WTC11 (cell line): ENCODE data around the gene CXorf58. TPM values are rescaled to one million over a fixed set of nuclear protein-coding genes. Genes with fewer than 3 reads are reported as not detected.
A peak's percentile ranks its signal among the peaks of the same experiment; 100 is the strongest.

Source experiments
- ATAC-seq: fragments of 200-7000 bp; cut with Tn5 transposase; 2 replicates; pipeline ENCODE4 v1.10.0; 2021; ENCODE audit warnings: mild to moderate bottlenecking, moderate library complexity
- CTCF ChIA-PET: fragments of 300-600 bp; sonication (Branson Sonifier 250); formaldehyde crosslinking; loops from one replicate; lab custom pipeline; 2021; ENCODE audit warnings: antibody characterized with exemption; lab: Charles Lee
- POLR2A ChIA-PET: fragments of 350-600 bp; sonication (Branson Sonifier 250); formaldehyde crosslinking; loops from one replicate; lab custom pipeline; 2021; ENCODE audit warnings: antibody characterized with exemption; lab: Charles Lee
- DNase-seq: peaks from one replicate; pipeline ENCODE4 v3.0.0; 2021; ENCODE audit warnings: low spot score
- H3K27ac Mint-ChIP-seq: 2 replicates; pipeline ENCODE4 v1.8.0; 2021; ENCODE audit warnings: mixed read lengths
- H3K27me3 Mint-ChIP-seq: 2 replicates; pipeline ENCODE4 v1.8.0; 2021; ENCODE audit warnings: low read depth, mild to moderate bottlenecking, moderate library complexity, mixed read lengths
- H3K36me3 Mint-ChIP-seq: 2 replicates; pipeline ENCODE4 v1.8.0; 2021; ENCODE audit warnings: mixed read lengths
- H3K4me1 Mint-ChIP-seq: 2 replicates; pipeline ENCODE4 v1.8.0; 2022; ENCODE audit warnings: mixed read lengths
- H3K4me3 Mint-ChIP-seq: 2 replicates; pipeline ENCODE4 v1.8.0; 2021; ENCODE audit warnings: mild to moderate bottlenecking, moderate library complexity, mixed read lengths
- H3K9me3 Mint-ChIP-seq: 2 replicates; pipeline ENCODE4 v1.8.0; 2021; ENCODE audit warnings: mixed read lengths
- GABPB1 ChIP-seq: sonication (generic); formaldehyde crosslinking; IDR thresholded peaks from 2 replicates; pipeline ENCODE4 v1.8.1; 2023; ENCODE audit warnings: mild to moderate bottlenecking, missing genetic modification reagents
- GRHL2 ChIP-seq: fragments of 250-450 bp; sonication (Bioruptor Pico); IDR thresholded peaks from 2 replicates; pipeline ENCODE4 v1.8.0; 2022; ENCODE audit warnings: mild to moderate bottlenecking, moderate library complexity; ENCODE audit not compliant: insufficient replicate concordance, severe bottlenecking
- NFATC4 ChIP-seq: fragments of 250-450 bp; sonication (Bioruptor Pico); IDR thresholded peaks from 2 replicates; pipeline ENCODE4 v1.9.0; 2021; ENCODE audit warnings: mild to moderate bottlenecking
- NR2C2 ChIP-seq: sonication (generic); formaldehyde crosslinking; IDR thresholded peaks from 2 replicates; pipeline ENCODE4 v1.8.0; 2022; ENCODE audit warnings: mild to moderate bottlenecking, missing genetic modification reagents
- RELA ChIP-seq: sonication (generic); formaldehyde crosslinking; IDR thresholded peaks from 2 replicates; pipeline ENCODE4 v1.8.1; 2022; ENCODE audit warnings: missing genetic modification reagents, mild to moderate bottlenecking, borderline replicate concordance
- TP53 ChIP-seq: sonication (generic); formaldehyde crosslinking; IDR thresholded peaks from 2 replicates; pipeline ENCODE4 v1.8.1; 2023; ENCODE audit warnings: mild to moderate bottlenecking, missing genetic modification reagents
- ZBTB21 ChIP-seq: sonication (generic); formaldehyde crosslinking; IDR thresholded peaks from 2 replicates; pipeline ENCODE4 v1.8.1; 2023; ENCODE audit warnings: mild to moderate bottlenecking, missing genetic modification reagents, borderline replicate concordance
- ZNF671 ChIP-seq: fragments of 250-450 bp; sonication (Bioruptor Pico); IDR thresholded peaks from 2 replicates; pipeline ENCODE4 v1.8.0; 2021; ENCODE audit warnings: mild to moderate bottlenecking
- total RNA-seq: library from RNA; stranded (reverse); gene quantifications from 3 replicates; pipeline ENCODE4 v1.2.3, GENCODE V29; 2021
- TF ChIP-seq, protein P1 (sequence below): sonication (generic); formaldehyde crosslinking; IDR thresholded peaks from 2 replicates; pipeline ENCODE4 v1.8.0; 2023; ENCODE audit warnings: mild to moderate bottlenecking, missing genetic modification reagents
- TF ChIP-seq, protein P2 (sequence below): sonication (generic); formaldehyde crosslinking; IDR thresholded peaks from 2 replicates; pipeline ENCODE4 v1.8.0; 2022; ENCODE audit warnings: mild to moderate bottlenecking, missing genetic modification reagents
- TF ChIP-seq, protein P3 (sequence below): sonication (generic); formaldehyde crosslinking; IDR thresholded peaks from 2 replicates; pipeline ENCODE4 v1.8.0; 2022; ENCODE audit warnings: missing genetic modification reagents
- TF ChIP-seq, protein P4 (sequence below): sonication (generic); formaldehyde crosslinking; IDR thresholded peaks from 2 replicates; pipeline ENCODE4 v1.8.0; 2023; ENCODE audit warnings: missing genetic modification reagents, mild to moderate bottlenecking, borderline replicate concordance
- TF ChIP-seq, protein P5 (sequence below): fragments of 250-450 bp; sonication (Bioruptor Pico); IDR thresholded peaks from 2 replicates; pipeline ENCODE4 v1.9.0; 2021; ENCODE audit warnings: moderate library complexity, mild to moderate bottlenecking, inconsistent platforms, borderline replicate concordance
- TF ChIP-seq, protein P6 (sequence below): sonication (generic); formaldehyde crosslinking; IDR thresholded peaks from 2 replicates; pipeline ENCODE4 v1.8.1; 2023; ENCODE audit warnings: mild to moderate bottlenecking, missing genetic modification reagents, moderate library complexity

CXorf58 gene
- total RNA-seq, 1 experiment from 2014 or later, result not detected

DNA sequence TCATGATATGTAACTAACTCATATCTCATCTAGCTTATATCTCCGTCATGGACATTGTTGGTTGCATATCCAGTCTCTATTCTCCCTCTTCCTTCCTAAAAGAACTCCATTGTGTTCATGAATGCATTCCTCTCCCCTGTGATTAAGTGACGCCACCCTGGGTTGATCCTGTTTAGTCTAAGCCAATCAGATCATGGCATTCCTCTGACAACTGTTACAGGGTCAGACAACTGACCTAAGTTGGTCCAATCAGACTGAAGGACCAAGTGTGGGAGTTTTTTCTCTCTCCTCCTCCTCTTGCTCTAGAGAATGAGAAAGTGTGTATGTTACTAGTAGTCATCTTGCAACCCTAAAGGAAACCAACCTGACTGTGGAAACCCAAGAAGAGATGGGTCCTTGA, 3.7 kb upstream of the CXorf58 start (continued):
- TF ChIP-seq, protein P1, sequence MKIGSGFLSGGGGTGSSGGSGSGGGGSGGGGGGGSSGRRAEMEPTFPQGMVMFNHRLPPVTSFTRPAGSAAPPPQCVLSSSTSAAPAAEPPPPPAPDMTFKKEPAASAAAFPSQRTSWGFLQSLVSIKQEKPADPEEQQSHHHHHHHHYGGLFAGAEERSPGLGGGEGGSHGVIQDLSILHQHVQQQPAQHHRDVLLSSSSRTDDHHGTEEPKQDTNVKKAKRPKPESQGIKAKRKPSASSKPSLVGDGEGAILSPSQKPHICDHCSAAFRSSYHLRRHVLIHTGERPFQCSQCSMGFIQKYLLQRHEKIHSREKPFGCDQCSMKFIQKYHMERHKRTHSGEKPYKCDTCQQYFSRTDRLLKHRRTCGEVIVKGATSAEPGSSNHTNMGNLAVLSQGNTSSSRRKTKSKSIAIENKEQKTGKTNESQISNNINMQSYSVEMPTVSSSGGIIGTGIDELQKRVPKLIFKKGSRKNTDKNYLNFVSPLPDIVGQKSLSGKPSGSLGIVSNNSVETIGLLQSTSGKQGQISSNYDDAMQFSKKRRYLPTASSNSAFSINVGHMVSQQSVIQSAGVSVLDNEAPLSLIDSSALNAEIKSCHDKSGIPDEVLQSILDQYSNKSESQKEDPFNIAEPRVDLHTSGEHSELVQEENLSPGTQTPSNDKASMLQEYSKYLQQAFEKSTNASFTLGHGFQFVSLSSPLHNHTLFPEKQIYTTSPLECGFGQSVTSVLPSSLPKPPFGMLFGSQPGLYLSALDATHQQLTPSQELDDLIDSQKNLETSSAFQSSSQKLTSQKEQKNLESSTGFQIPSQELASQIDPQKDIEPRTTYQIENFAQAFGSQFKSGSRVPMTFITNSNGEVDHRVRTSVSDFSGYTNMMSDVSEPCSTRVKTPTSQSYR (CRISPR knock-in tag), result no peak
- TF ChIP-seq, protein P2, sequence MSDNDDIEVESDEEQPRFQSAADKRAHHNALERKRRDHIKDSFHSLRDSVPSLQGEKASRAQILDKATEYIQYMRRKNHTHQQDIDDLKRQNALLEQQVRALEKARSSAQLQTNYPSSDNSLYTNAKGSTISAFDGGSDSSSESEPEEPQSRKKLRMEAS (CRISPR knock-in tag), result no peak
- TF ChIP-seq GABPB1 (CRISPR knock-in tag), result no peak
- no peak for TF ChIP-seq NR2C2 (CRISPR knock-in tag)
- TF ChIP-seq, protein P3, sequence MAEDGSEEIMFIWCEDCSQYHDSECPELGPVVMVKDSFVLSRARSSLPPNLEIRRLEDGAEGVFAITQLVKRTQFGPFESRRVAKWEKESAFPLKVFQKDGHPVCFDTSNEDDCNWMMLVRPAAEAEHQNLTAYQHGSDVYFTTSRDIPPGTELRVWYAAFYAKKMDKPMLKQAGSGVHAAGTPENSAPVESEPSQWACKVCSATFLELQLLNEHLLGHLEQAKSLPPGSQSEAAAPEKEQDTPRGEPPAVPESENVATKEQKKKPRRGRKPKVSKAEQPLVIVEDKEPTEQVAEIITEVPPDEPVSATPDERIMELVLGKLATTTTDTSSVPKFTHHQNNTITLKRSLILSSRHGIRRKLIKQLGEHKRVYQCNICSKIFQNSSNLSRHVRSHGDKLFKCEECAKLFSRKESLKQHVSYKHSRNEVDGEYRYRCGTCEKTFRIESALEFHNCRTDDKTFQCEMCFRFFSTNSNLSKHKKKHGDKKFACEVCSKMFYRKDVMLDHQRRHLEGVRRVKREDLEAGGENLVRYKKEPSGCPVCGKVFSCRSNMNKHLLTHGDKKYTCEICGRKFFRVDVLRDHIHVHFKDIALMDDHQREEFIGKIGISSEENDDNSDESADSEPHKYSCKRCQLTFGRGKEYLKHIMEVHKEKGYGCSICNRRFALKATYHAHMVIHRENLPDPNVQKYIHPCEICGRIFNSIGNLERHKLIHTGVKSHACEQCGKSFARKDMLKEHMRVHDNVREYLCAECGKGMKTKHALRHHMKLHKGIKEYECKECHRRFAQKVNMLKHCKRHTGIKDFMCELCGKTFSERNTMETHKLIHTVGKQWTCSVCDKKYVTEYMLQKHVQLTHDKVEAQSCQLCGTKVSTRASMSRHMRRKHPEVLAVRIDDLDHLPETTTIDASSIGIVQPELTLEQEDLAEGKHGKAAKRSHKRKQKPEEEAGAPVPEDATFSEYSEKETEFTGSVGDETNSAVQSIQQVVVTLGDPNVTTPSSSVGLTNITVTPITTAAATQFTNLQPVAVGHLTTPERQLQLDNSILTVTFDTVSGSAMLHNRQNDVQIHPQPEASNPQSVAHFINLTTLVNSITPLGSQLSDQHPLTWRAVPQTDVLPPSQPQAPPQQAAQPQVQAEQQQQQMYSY (CRISPR knock-in tag), result no peak
- TF ChIP-seq GRHL2 (CRISPR knock-in tag), result no peak
- no peak for TF ChIP-seq ZNF671 (CRISPR knock-in tag)
- TF ChIP-seq, protein P4, sequence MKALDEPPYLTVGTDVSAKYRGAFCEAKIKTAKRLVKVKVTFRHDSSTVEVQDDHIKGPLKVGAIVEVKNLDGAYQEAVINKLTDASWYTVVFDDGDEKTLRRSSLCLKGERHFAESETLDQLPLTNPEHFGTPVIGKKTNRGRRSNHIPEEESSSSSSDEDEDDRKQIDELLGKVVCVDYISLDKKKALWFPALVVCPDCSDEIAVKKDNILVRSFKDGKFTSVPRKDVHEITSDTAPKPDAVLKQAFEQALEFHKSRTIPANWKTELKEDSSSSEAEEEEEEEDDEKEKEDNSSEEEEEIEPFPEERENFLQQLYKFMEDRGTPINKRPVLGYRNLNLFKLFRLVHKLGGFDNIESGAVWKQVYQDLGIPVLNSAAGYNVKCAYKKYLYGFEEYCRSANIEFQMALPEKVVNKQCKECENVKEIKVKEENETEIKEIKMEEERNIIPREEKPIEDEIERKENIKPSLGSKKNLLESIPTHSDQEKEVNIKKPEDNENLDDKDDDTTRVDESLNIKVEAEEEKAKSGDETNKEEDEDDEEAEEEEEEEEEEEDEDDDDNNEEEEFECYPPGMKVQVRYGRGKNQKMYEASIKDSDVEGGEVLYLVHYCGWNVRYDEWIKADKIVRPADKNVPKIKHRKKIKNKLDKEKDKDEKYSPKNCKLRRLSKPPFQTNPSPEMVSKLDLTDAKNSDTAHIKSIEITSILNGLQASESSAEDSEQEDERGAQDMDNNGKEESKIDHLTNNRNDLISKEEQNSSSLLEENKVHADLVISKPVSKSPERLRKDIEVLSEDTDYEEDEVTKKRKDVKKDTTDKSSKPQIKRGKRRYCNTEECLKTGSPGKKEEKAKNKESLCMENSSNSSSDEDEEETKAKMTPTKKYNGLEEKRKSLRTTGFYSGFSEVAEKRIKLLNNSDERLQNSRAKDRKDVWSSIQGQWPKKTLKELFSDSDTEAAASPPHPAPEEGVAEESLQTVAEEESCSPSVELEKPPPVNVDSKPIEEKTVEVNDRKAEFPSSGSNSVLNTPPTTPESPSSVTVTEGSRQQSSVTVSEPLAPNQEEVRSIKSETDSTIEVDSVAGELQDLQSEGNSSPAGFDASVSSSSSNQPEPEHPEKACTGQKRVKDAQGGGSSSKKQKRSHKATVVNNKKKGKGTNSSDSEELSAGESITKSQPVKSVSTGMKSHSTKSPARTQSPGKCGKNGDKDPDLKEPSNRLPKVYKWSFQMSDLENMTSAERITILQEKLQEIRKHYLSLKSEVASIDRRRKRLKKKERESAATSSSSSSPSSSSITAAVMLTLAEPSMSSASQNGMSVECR, result no peak
- TF ChIP-seq, protein P5, sequence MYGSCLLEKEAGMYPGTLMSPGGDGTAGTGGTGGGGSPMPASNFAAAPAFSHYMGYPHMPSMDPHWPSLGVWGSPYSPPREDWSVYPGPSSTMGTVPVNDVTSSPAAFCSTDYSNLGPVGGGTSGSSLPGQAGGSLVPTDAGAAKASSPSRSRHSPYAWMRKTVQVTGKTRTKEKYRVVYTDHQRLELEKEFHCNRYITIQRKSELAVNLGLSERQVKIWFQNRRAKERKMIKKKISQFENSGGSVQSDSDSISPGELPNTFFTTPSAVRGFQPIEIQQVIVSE (CRISPR knock-in tag), result no peak
- TF ChIP-seq, protein P6, sequence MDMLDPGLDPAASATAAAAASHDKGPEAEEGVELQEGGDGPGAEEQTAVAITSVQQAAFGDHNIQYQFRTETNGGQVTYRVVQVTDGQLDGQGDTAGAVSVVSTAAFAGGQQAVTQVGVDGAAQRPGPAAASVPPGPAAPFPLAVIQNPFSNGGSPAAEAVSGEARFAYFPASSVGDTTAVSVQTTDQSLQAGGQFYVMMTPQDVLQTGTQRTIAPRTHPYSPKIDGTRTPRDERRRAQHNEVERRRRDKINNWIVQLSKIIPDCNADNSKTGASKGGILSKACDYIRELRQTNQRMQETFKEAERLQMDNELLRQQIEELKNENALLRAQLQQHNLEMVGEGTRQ (CRISPR knock-in tag), result no peak
- no peak for TF ChIP-seq NFATC4
- TF ChIP-seq ZBTB21 (CRISPR knock-in tag), result no peak
- TF ChIP-seq TP53 (CRISPR knock-in tag), result no peak

DNA sequence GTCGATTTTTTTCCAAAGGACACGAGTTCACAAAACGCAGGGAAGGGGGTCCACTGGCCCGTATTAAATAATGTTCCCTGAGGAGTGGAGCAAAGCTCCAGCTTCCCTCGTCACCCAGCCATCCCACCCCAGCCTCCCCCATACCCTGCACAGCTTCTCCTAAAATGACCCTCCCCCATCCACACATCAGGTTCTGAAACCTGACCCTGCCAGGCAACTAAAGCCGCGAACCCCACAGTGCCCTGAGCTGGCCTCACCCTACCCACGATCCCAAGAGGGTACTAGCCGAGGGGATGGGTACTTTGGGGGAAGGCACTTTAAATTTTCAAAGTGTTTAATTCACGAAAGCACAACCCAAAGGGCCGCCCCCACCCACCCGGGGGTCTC, 702 bp upstream of the CXorf58 start:
- TF ChIP-seq RELA (CRISPR knock-in tag), result no peak
- ATAC-seq (peak; percentile 13), DNase-seq (no peak)
- no peaks in the 10 kb centered on the region for H3K9me3 Mint-ChIP-seq
- no peaks in the 10 kb centered on the region for H3K27me3 Mint-ChIP-seq
- H3K36me3 Mint-ChIP-seq, result peaks cover 5% of the 10 kb centered on the region
- POLR2A ChIA-PET, result interaction anchor here (0.5 to 1.0 kb wide), 4 partner anchors 124 to 577 kb away, joined by 3 to 6 read pairs (median 4); partner anchors contain the start of genes EIF2S3 and SAT1
- H3K4me1 Mint-ChIP-seq, result peaks cover 19% of the 10 kb centered on the region
- CTCF ChIA-PET, result interaction anchor here (0.5 to 4.1 kb wide), 5 partner anchors 55 to 219 kb away, joined by 3 to 48 read pairs (median 5); partner anchors contain the start of genes EIF2S3 and SAT1
- H3K4me3 Mint-ChIP-seq, result peak overlapping the region; percentile 74
- peak overlapping the region; percentile 65 for H3K27ac Mint-ChIP-seq
